Activated T-cell treated with anti-CD3 and anti-CD28 coated beads, Interleukin-2, amount 50 U/mL, for 24 hours (primary cell): Measurements from ENCODE around the gene CCDC74A.
"Not testable (repeated sequence)": the region's sequence is repeated elsewhere in the genome, so short reads cannot be mapped to it uniquely, and the experiment has no call there.

Experiments used
- DNase-seq: peaks from one replicate; pipeline ENCODE4 v3.0.0-alpha.2; 2020
- H3K27ac Mint-ChIP-seq: 2 replicates; pipeline ENCODE4 v1.8.0; 2020; ENCODE audit warnings: mild to moderate bottlenecking, mixed read lengths
- H3K27me3 Mint-ChIP-seq: 2 replicates; pipeline ENCODE4 v1.8.0; 2020; ENCODE audit warnings: mixed read lengths
- H3K36me3 Mint-ChIP-seq: 2 replicates; pipeline ENCODE4 v1.8.0; 2020; ENCODE audit warnings: low read depth, mixed read lengths
- H3K4me1 Mint-ChIP-seq: 2 replicates; pipeline ENCODE4 v1.8.0; 2020; ENCODE audit warnings: low read depth, mixed read lengths
- H3K4me3 Mint-ChIP-seq: 2 replicates; pipeline ENCODE4 v1.8.0; 2020; ENCODE audit warnings: mild to moderate bottlenecking, moderate library complexity, mixed read lengths
- H3K9me3 Mint-ChIP-seq: 2 replicates; pipeline ENCODE4 v1.8.0; 2020; ENCODE audit warnings: mixed read lengths

The CCDC74A gene

GRCh38 chr2:131492418-131493198 is 35.1 kb upstream of the CCDC74A start:
- Mint-ChIP-seq H3K4me1 (peaks cover 55% of the 10 kb centered on the region), H3K27me3 (no peaks in the 10 kb centered on the region), H3K4me3 (peak overlapping the region; percentile 92), H3K9me3 (no peaks in the 10 kb centered on the region), H3K36me3 (peaks cover 71% of the 10 kb centered on the region), H3K27ac (peak overlapping the region; percentile 97)
- DNase-seq: peak; percentile 97

GRCh38 chr2:131493199-131493968 is 34.3 kb upstream of the CCDC74A start:
- H3K36me3 Mint-ChIP-seq: peaks cover 70% of the 10 kb centered on the region
- no peaks in the 10 kb centered on the region for H3K9me3 Mint-ChIP-seq
- no peaks in the 10 kb centered on the region for H3K27me3 Mint-ChIP-seq
- no peak for DNase-seq
- H3K4me1 Mint-ChIP-seq: peaks cover 56% of the 10 kb centered on the region
- peak overlapping the region; percentile 97 for H3K27ac Mint-ChIP-seq
- peak overlapping the region; percentile 92 for H3K4me3 Mint-ChIP-seq

GRCh38 chr2:131495506-131495905 is 32.2 kb upstream of the CCDC74A start:
- not testable (repeated sequence) for H3K27me3 Mint-ChIP-seq, DNase-seq, H3K9me3 Mint-ChIP-seq
- Mint-ChIP-seq H3K27ac (peak overlapping the region; percentile 97), H3K4me1 (peaks cover 50% of the 10 kb centered on the region), H3K36me3 (peaks cover 73% of the 10 kb centered on the region), H3K4me3 (peak overlapping the region; percentile 60)

DNA sequence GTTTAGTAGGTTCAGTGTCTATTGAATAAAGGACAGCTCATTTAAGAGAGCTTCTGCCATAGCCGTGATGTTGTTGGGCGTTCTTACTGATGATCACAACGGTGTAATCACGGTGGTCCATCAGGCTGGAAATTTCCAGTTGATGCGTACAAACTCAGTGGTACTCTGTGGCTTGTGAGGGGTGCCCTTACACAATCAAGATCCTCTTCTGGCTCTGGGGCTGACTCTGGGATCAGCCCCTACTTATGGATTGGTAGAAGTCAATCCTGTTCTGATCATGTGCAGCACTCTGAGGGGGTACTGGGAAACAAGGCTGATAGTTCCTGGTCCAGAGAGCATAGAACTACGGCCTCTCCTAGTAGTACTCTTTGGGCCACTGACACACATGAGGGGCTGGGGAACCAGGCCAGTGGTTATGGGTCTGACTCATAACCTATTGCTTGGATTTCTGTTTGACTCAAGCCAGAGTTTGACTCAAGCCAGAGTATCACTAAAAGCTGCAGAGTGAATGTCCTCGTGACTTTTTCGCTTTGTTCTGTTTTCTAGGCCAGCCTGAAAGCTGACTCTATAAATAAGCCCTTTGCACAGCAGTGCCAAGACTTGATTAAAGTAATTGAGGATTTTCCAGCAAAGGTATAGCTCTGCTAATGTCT is 29.2 kb upstream of the CCDC74A start:
- Mint-ChIP-seq H3K4me3 (peak overlapping the region; percentile 27), H3K4me1 (peaks cover 43% of the 10 kb centered on the region), H3K27ac (peak overlapping the region; percentile 95), H3K36me3 (peaks cover 84% of the 10 kb centered on the region)
- H3K9me3 Mint-ChIP-seq, H3K27me3 Mint-ChIP-seq, DNase-seq: not testable (repeated sequence)

DNA sequence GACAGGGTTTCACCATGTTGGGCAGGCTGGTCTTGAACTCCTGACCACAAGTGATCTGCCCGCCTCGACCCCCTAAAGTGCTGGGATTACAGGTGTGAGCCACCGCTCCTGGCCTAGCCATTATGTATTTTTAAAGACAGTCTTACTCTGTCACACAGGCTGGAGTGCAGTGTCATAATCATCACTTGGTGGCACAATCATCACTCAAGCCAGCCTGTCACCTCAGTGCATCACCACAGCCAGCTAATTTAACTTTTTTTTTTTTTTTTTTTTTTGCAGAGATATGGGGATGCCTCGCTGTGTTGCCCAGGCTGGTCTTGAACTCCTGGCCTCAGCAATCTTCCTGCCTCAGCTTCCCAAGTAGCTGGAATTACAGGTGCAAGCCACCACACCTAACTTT is 24.1 kb upstream of the CCDC74A start:
- Mint-ChIP-seq H3K4me1 (peaks cover 14% of the 10 kb centered on the region), H3K27ac (peak overlapping the region; percentile 88), H3K36me3 (peaks cover 95% of the 10 kb centered on the region)
- H3K4me3 Mint-ChIP-seq, DNase-seq, H3K27me3 Mint-ChIP-seq, H3K9me3 Mint-ChIP-seq: not testable (repeated sequence)

DNA sequence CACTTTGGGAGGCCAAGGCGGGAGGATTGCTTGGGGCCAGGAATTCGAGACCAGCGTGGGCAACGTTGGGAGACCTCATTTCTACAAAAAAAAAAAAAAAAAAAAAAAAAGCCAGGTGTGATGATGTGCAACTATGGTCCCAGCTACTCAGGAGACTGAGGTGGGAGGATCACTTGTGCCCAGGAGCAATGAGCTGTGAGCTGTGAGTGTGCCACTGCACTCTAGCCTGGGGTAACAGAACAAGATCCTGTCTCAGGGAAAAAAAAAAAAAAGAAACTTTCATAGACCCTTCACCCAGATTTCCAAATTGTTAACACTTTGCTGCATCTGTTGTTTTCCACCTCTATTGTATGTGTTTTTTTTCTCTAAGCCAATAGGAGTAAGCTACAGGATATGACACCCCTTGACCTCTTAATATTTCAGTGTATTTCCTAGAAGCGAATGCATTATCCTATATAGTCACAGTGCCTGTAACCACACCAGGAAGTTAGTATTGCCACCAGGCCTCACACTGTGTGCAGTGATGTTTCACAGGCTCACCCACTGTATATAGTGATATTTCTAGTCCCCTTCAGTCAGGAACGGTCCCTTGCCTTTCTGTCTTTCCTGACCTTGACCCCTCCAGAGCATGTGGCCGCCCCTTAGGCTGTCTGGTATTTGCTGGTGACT is 23.5 kb upstream of the CCDC74A start:
- DNase-seq, H3K4me1 Mint-ChIP-seq, H3K9me3 Mint-ChIP-seq, H3K27me3 Mint-ChIP-seq: not testable (repeated sequence)
- Mint-ChIP-seq H3K4me3 (peak overlapping the region; percentile 23), H3K36me3 (peaks cover 95% of the 10 kb centered on the region), H3K27ac (peak overlapping the region; percentile 88)

- peaks cover 92% of the 10 kb centered on the region for H3K36me3 Mint-ChIP-seq
- no peaks in the 10 kb centered on the region for H3K9me3 Mint-ChIP-seq
- H3K27ac Mint-ChIP-seq: no peak overlapping the region
- H3K4me3 Mint-ChIP-seq: no peak overlapping the region
- DNase-seq: no peak
- no peaks in the 10 kb centered on the region for H3K27me3 Mint-ChIP-seq
- peaks cover 7% of the 10 kb centered on the region for H3K4me1 Mint-ChIP-seq
These were observed 18.1 kb upstream of the CCDC74A start for GRCh38 chr2:131509615-131510014.

- H3K27ac Mint-ChIP-seq, H3K4me3 Mint-ChIP-seq, H3K9me3 Mint-ChIP-seq, DNase-seq, H3K27me3 Mint-ChIP-seq, H3K4me1 Mint-ChIP-seq: not testable (repeated sequence)
- peaks cover 89% of the 10 kb centered on the region for H3K36me3 Mint-ChIP-seq
These were observed 16.3 kb upstream of the CCDC74A start for GRCh38 chr2:131511291-131511968.

- peak overlapping the region; percentile 26 for H3K27ac Mint-ChIP-seq
- H3K36me3 Mint-ChIP-seq: peaks cover 89% of the 10 kb centered on the region
- not testable (repeated sequence) for H3K4me1 Mint-ChIP-seq, DNase-seq, H3K4me3 Mint-ChIP-seq, H3K9me3 Mint-ChIP-seq, H3K27me3 Mint-ChIP-seq
These were observed 15.5 kb upstream of the CCDC74A start for GRCh38 chr2:131511969-131512870.

GRCh38 chr2:131514408-131515166 is 13.1 kb upstream of the CCDC74A start:
- H3K4me1 Mint-ChIP-seq, H3K27me3 Mint-ChIP-seq, H3K9me3 Mint-ChIP-seq, DNase-seq, H3K4me3 Mint-ChIP-seq: not testable (repeated sequence)
- Mint-ChIP-seq H3K27ac (peak overlapping the region; percentile 74), H3K36me3 (peaks cover 89% of the 10 kb centered on the region)

DNA sequence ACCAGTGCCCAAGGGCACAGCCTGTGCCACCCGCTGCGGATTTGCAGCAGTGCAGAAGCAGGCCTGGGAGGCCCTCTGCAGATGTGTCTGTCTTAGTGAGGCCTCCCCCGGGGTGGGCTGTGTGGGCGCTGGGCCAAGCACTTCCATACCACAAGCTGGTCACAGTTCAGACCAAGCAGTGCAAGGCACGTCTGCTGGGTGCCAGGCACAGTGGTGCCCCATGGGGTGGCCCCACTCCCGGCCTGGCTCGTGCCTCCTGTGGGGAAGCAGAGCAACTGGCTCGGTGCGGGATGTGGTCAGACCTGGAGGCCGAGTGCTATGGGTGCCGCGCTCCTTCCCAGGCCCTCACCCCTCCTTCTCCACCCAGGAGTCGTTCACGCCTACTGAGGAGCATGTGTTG is 12.5 kb upstream of the CCDC74A start:
- not testable (repeated sequence) for DNase-seq, H3K4me1 Mint-ChIP-seq, H3K4me3 Mint-ChIP-seq, H3K9me3 Mint-ChIP-seq, H3K27me3 Mint-ChIP-seq, H3K27ac Mint-ChIP-seq
- peaks cover 88% of the 10 kb centered on the region for H3K36me3 Mint-ChIP-seq

GRCh38 chr2:131516011-131516410 is 11.7 kb upstream of the CCDC74A start:
- Mint-ChIP-seq H3K4me1 (peaks cover 7% of the 10 kb centered on the region), H3K4me3 (no peak overlapping the region), H3K27ac (peak overlapping the region; percentile 63), H3K9me3 (no peaks in the 10 kb centered on the region), H3K36me3 (peaks cover 86% of the 10 kb centered on the region), H3K27me3 (no peaks in the 10 kb centered on the region)
- DNase-seq: no peak

DNA sequence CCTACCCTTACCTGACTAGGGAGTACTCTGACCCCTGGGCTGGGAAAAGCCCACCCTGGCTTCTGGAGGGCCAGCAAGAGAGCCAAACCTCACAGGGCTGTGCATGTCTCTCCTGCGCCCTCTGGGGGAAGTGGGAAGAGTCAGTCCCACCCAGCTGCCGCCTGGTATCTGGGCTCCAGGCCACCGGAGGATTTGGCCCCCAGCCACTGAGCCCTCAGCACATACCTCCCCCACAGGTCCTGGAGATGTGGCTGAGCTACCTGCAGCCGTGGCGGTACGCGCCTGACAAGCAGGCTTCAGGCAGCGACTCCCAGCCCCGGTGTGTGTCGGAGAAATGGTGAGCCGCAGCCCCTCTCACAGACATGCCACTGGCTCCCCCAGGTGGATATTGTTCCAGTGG is 11.1 kb upstream of the CCDC74A start:
- not testable (repeated sequence) for H3K27me3 Mint-ChIP-seq, H3K27ac Mint-ChIP-seq, DNase-seq, H3K4me1 Mint-ChIP-seq, H3K4me3 Mint-ChIP-seq, H3K9me3 Mint-ChIP-seq
- peaks cover 81% of the 10 kb centered on the region for H3K36me3 Mint-ChIP-seq
